GDM1 (cell line): ENCODE data around the gene TMEM97.
"Not testable (repeated sequence)": the region's sequence is repeated elsewhere in the genome, so short reads cannot be mapped to it uniquely, and the experiment has no call there.

ENCODE experiments used
- DNase-seq: peaks from one replicate; lab custom pipeline; 2025; lab: John Stamatoyannopoulos, UW

Gene TMEM97

DNA sequence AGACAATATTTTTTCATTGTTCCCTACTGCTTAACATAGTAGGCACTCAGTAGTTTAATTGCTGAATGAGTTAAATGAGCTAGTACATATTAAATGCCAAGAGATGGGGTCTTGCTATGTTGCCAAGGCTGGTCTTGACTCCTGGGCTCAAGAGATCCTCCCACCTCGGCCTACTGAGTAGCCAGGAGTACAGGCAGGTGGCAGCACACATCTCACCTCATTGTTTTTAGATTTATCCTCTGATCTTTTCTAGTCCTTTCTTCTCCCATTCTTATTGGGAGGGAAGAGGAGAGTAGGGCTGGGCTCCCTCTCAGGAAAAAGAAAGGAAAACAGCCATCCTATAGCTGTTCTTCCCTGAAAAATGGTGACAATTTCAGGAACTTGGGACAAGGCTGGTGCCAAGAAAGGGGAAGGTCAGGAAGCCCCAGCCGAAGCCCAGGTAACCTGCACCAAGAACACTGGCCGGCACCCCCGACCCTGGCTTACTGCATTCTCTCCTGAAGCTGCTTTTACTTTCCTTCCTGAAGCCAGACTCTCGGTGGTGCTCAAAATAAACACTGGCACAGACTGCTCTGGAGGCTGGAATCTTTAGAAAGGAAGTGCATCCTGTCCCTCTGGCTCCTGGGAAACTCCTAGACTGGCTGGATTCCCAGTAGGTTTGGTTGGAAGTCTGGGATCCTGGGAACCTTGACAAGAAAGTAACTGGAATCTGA lies 19.2 kb downstream of the TMEM97 start:
- no peak for DNase-seq

DNA sequence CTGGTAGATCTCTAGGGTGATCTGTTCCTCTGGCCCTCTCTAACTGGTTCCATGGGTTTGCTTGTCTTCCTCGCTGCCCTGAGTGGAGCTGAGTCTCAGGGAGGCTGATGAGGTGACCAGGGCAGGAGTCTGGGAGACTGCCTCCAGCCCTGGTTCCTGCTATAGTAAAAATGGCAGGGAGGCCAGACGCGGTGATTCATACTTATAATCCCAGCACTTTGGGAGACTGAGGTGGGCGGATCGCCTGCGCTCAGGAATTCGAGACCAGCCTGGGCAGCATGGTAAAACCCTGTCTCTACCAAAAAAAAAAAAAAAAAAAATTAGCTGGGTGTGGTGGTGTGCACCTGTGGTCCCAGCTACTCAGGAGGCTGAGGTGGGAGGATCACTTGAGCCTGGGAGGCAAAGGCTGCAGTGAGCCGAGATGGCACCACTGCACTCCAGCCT lies 19.8 kb downstream of the TMEM97 start:
- not testable (repeated sequence) for DNase-seq

DNA sequence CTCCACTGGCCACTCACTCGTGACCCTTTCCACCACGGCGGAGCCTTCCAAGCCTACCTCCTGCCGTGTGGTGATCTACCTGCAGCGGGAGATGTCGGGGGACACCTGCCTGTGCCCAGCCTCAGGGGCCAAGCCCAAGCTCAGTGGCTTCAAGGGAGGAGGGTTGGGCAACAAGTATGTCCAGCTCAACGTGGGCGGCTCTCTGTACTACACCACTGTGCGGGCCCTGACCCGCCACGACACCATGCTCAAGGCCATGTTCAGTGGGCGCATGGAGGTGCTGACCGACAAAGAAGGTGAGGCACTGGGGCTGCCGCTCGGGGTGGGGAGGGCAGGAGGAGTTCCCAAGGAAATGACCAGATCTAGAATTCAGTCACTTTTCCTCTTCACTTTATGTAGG lies 20.4 kb downstream of the TMEM97 start:
- DNase-seq = no peak

DNA sequence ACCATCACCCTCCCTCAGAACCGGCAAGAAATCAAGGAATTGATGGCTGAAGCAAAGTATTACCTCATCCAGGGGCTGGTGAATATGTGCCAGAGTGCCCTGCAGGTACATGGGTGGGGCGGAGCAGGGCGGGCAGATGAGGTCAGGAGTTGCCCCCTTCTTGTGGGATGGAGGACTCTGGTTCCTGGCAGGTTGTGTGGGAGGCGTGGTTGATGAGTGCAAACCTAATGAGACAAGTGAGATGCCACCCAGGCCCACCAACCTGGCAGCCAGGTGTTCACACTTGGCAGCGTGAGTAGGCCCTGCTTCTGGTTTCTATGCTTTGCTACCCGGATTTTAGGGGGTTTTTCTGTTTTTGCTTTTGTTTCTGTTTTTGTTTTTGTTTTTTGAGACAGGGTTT lies 21.4 kb downstream of the TMEM97 start:
- DNase-seq = no peak

GRCh38 chr17:28341516-28341915 lies 22.5 kb downstream of the TMEM97 start:
- DNase-seq = no peak

DNA sequence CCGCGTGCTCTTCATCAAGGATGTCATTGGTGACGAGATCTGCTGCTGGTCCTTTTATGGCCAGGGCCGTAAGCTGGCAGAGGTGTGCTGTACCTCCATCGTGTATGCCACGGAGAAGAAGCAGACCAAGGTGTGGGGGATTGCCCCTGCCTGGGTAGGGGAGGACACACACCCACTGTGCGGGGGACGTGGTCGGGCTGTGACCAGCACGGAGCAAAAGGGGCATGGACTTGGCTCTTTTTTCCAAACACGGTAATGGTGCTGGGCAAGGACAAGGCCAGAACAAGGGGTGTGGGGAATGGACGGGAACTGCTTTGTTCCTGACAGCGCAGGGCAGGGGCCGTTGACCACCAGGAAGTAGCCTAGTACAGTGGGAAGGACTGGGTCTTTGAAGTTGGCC lies 23.3 kb downstream of the TMEM97 start:
- DNase-seq = no peak

DNA sequence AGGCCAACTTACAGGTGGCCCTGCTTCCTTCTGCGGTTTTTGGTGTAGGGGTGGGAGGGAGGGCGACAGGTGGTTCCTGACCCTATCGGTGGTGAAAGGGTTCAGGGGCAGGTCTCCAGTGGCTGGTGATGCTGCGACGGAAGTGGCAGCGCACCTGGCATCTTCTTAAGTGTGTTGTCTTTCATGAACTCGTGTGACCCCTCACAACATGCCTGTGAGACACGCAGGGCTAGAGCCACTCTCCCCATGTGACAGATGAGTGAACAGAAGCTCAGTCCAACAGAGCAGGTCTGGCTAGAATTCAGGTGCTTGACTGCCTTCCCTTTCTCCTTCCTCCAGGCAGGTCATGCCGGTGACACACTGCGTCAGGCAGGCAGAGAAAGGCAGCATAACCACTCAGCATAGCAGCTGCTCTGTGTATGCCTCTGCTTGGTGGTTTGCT lies 24.5 kb downstream of the TMEM97 start:
- no peak for DNase-seq

GRCh38 chr17:28344011-28344410 lies 25.0 kb downstream of the TMEM97 start:
- DNase-seq = no peak

- no peak for DNase-seq
Observed at GRCh38 chr17:28344435-28344901, 25.5 kb downstream of the TMEM97 start.

DNA sequence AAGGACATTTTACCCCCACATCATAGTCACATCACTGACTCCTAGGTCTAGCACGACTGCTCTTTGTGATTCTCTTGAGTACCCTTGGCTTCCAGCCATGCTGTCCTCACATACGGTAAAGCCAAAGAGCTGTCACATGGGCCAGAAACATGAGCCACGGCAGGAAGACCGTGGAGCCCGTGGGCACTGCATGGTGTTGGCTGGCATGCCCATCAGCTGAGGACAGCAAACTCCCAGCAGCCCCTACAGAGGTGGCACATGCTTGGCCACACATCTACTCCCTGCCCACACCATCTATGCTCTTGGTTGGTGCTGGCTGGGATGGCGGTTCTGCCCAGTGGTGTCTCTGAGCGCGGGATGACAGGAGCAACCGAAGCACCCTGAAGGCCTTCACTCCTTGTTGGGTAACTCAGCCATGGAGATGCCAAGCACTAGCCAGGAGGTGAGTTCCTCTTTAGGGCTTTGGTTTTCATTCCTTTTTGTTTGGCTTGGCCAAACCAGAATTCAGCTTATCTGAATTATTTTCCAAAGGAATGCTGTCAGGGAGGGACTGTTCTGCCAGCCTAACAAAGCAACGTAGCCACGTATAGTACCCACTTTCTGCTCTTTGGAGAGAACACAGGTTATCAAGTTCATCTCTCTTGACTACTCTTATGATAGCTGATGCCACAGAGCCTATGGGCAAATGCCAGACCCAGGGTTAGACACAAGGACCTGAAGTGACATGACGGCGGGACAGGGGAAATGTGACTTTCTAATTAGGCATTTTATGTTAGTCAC lies 26.6 kb downstream of the TMEM97 start:
- DNase-seq = no peak

- no peak for DNase-seq
Observed at GRCh38 chr17:28346199-28346580, 27.2 kb downstream of the TMEM97 start.

GRCh38 chr17:28346746-28347246 lies 27.8 kb downstream of the TMEM97 start:
- no peak for DNase-seq

DNA sequence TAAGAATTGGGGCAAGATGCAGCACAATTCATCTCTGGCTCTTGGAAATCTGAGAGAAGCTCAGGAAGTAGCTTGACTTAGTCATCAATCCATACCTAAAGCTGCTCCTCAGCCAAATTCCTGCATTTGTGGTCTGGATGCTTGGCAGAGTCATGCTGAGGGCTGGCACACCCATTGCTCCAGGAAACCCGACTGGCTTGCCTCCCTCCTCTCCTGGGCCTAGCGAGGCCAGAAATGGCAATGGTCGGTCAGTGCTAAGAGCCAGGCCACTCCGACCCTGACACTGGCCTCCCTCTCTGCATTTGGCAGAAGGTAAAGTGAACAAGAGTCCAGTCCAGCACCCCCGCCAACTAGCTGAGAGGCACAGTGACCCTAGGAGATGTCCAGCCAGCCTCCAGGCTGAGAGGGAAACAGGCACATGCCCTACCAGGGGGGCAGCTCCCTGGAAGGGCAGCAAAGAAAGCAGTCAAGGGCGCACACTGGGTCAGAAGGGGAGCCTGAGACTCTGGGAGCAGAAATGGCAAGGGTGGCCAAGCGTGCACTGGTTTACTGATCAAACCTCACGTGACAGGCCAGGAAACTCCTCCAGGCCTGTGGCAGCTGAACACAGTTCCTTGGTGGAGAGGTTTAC lies 28.4 kb downstream of the TMEM97 start:
- no peak for DNase-seq

DNA sequence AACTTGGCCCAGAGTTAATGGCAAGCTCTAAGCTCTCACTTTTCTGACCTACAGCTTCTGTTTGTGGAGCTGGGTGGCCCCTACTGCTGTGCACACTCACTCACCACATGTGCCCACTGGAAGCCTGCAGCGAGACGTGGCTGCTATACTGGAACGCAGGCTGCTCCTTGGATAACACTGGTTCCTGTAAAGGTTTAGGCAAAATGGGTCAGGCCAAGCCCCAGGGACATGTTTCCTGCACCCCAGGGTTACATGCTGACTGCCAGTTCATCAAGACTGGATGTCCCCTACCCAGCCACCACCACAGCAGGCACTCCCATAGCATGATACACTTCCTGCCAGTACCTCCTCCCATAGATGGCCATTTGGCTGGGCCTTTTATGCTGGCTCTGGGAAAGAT lies 30.0 kb downstream of the TMEM97 start:
- DNase-seq = no peak

- DNase-seq = no peak
Observed at GRCh38 chr17:28350271-28350670, 31.3 kb downstream of the TMEM97 start.

DNA sequence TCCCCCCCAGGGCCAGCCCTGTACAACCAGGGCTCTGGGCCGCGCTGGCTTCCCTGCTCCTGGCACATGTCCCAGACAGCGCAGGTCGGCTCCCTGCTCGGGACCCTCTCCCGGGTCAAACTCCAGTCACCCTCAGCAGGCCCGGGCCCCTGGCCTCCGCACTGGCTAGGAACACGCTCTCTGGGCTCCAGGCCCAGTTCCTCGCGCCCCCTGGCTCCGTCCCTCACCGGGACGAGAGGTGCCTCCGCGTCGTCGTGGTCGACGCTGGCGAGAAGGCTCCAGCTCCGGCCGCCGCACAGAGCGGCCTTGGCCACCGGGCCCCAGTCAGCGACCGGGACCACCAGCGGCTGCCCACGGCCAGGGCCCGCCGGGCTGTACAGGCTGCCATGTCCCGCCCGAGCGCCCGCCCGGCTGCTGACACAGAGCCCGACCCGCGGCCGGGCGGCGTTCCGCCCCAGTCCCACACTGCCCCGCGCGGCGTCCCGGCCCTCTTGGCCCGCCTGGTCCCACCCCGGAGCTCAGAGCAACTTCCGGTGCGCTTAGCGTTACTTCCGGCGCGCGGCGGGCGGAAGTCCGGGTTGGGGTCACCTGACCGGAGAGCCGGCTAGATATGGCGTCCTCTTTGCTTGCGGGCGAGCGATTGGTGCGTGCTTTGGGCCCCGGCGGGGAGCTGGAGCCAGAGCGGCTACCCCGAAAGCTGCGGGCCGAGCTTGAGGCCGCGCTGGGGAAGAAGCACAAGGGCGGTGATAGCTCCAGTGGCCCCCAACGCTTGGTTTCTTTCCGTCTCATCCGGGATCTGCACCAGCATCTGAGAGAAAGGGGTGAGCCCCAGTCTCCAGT lies 38.3 kb downstream of the TMEM97 start, which contains the start of gene POLDIP2:
Gene POLDIP2 (minus strand): TSS at position 467 of the 840 bp plus-strand sequence. CDS start 79 bp downstream, at position 388.
- peak; percentile 91 for DNase-seq

- DNase-seq = no peak
Observed at GRCh38 chr17:28357901-28358197, 38.8 kb downstream of the TMEM97 start.

DNA sequence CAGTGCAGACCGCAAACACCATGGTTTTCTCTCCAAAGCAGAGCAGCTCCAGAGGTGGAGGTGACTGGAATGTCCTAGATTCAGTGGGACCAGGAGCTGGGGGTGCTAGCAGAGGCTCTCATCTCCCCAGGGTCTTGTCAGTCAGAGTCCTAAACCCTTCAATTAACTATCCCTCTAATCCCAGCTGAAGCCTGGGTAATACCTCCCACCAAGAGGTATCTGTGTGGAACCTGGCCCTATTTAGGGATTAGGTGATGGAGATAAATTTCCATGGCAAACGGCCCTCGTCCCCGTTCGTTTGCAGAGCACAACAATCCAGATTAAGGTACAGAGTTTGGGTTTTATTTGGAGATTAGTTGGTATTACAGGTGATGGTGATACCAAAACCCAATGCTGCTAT lies 44.2 kb downstream of the TMEM97 start:
- DNase-seq = no peak

DNA sequence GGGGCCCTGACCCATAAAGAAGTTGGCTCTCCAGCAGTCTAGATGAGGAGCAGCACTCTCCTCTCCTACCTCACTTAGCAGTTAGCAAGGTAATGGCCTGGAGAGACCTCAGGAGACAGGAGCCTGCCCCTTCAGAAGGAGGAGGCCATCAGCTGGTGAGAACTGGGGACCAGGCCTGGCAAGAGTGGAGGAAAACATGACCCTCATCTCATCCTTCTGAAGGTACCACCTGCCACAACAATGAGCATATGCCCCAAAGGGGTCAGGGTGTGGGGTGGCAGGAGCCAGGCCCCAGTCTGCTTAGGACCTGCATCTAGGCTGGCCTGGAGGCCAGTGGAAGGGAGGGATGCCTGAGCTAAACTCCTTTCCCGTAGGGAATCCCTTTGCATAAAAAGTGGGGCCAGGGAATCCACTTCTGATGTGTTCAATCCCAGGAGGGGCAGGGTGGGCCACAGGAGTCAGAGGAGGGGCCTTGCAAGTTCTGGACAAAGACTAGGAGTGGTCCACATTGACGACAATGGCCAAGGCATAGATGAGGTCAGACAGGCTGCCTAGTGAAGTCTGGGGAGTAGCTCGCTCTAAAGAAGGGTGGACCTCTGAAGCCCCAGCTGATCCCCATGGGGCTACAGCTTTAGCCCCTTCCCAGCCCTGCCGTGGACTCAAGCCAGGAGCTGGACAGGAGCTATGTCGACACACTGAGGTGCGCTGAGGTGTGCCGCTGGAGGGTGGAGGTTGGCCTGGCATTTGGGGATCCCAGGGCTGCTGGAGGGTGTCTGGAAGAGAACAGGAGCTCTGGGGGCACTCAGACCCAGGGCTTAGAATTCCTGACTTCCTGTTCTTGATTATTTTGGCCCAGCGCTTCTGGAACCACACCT lies 45.0 kb downstream of the TMEM97 start:
- no peak for DNase-seq

GRCh38 chr17:28364665-28365363 lies 45.8 kb downstream of the TMEM97 start, which contains the start of gene SEBOX:
TSS of gene SEBOX (minus strand) at chr17:28365199. CDS start at chr17:28365151, 48 bp downstream.
- no peak for DNase-seq
